HEK293 (cell line): ENCODE results near the gene CIRBP.

Experiments
- GFI1B ChIP-seq: fragments of 450-650 bp; formaldehyde crosslinking; IDR thresholded peaks from 2 replicates; pipeline ENCODE4 v1.5.1; 2016; ENCODE audit warnings: missing biosample characterization, missing genetic modification characterization
- KLF1 ChIP-seq: fragments of 450-650 bp; formaldehyde crosslinking; IDR thresholded peaks from 2 replicates; pipeline ENCODE4 v1.5.1; 2016; ENCODE audit warnings: missing biosample characterization, missing genetic modification characterization
- KLF8 ChIP-seq: fragments of 450-650 bp; formaldehyde crosslinking; IDR thresholded peaks from 2 replicates; pipeline ENCODE4 v1.5.1; 2016; ENCODE audit warnings: missing biosample characterization, missing genetic modification characterization
- SCRT2 ChIP-seq: fragments of 450-650 bp; formaldehyde crosslinking; IDR thresholded peaks from 2 replicates; pipeline ENCODE4 v1.5.1; 2016; ENCODE audit warnings: missing biosample characterization, missing genetic modification characterization
- SP3 ChIP-seq: fragments of 450-650 bp; formaldehyde crosslinking; IDR thresholded peaks from 2 replicates; pipeline ENCODE4 v1.5.1; 2016; ENCODE audit warnings: missing biosample characterization, missing genetic modification characterization
- SP7 ChIP-seq: fragments of 450-650 bp; formaldehyde crosslinking; IDR thresholded peaks from 2 replicates; pipeline ENCODE4 v1.5.1; 2016; ENCODE audit warnings: missing biosample characterization, missing genetic modification characterization
- TCF7L2 ChIP-seq: IDR thresholded peaks from 2 replicates; pipeline ENCODE4 v1.6.1; 2011; ENCODE audit warnings: low read depth, mild to moderate bottlenecking, inconsistent platforms, low read length, moderate library complexity, borderline replicate concordance
- YY2 ChIP-seq: fragments of 450-650 bp; formaldehyde crosslinking; IDR thresholded peaks from 2 replicates; pipeline ENCODE4 v1.5.1; 2016; ENCODE audit warnings: missing biosample characterization, missing genetic modification characterization
- ZBTB17 ChIP-seq: fragments of 450-650 bp; formaldehyde crosslinking; IDR thresholded peaks from 2 replicates; pipeline ENCODE4 v1.5.1; 2016; ENCODE audit warnings: missing biosample characterization, missing genetic modification characterization
- ZBTB20 ChIP-seq: fragments of 450-650 bp; formaldehyde crosslinking; IDR thresholded peaks from 2 replicates; pipeline ENCODE4 v1.5.1; 2016; ENCODE audit warnings: missing biosample characterization, missing genetic modification characterization
- ZFP37 ChIP-seq: fragments of 450-650 bp; formaldehyde crosslinking; IDR thresholded peaks from 2 replicates; pipeline ENCODE4 v1.5.1; 2016; ENCODE audit warnings: missing biosample characterization, missing genetic modification characterization
- ZNF23 ChIP-seq: fragments of 450-650 bp; formaldehyde crosslinking; IDR thresholded peaks from 2 replicates; pipeline ENCODE4 v1.5.1; 2016; ENCODE audit warnings: missing biosample characterization, missing genetic modification characterization, borderline replicate concordance
- ZNF24 ChIP-seq: fragments of 450-650 bp; formaldehyde crosslinking; IDR thresholded peaks from 2 replicates; pipeline ENCODE4 v1.5.1; 2016; ENCODE audit warnings: missing biosample characterization, missing genetic modification characterization
- ZNF510 ChIP-seq: fragments of 450-650 bp; formaldehyde crosslinking; IDR thresholded peaks from 2 replicates; pipeline ENCODE4 v1.5.1; 2018; ENCODE audit warnings: mild to moderate bottlenecking, missing genetic modification characterization, missing biosample characterization; ENCODE audit not compliant: insufficient replicate concordance
- ZNF561 ChIP-seq: fragments of 450-650 bp; IDR thresholded peaks from 2 replicates; pipeline ENCODE4 v1.5.1; 2018; ENCODE audit warnings: missing biosample characterization, missing genetic modification characterization, borderline replicate concordance
- ZNF629 ChIP-seq: fragments of 450-650 bp; formaldehyde crosslinking; IDR thresholded peaks from 2 replicates; pipeline ENCODE4 v1.5.1; 2017; ENCODE audit warnings: missing biosample characterization, missing genetic modification characterization
- TF ChIP-seq, protein P1 (sequence below): fragments of 450-650 bp; formaldehyde crosslinking; IDR thresholded peaks from 2 replicates; pipeline ENCODE4 v1.5.1; 2016; ENCODE audit warnings: missing biosample characterization, missing genetic modification characterization
- TF ChIP-seq, protein P2 (sequence below): fragments of 450-650 bp; formaldehyde crosslinking; IDR thresholded peaks from 2 replicates; pipeline ENCODE4 v1.5.1; 2016; ENCODE audit warnings: missing biosample characterization, missing genetic modification characterization
- TF ChIP-seq, protein P3 (sequence below): fragments of 450-650 bp; formaldehyde crosslinking; optimal IDR thresholded peaks from 2 replicates; pipeline ENCODE3; 2016; ENCODE audit warnings: missing biosample characterization, mild to moderate bottlenecking, missing genetic modification characterization
- TF ChIP-seq, protein P4 (sequence below): sonication (generic); formaldehyde crosslinking; IDR thresholded peaks from 2 replicates; pipeline ENCODE4 v1.8.1; 2022; ENCODE audit warnings: mild to moderate bottlenecking, moderate library complexity, missing genetic modification reagents
- TF ChIP-seq, protein P5 (sequence below): fragments of 450-650 bp; formaldehyde crosslinking; IDR thresholded peaks from 2 replicates; pipeline ENCODE4 v1.5.1; 2017; ENCODE audit warnings: missing biosample characterization, missing genetic modification characterization
- TF ChIP-seq, protein P6 (sequence below): fragments of 450-650 bp; formaldehyde crosslinking; IDR thresholded peaks from 2 replicates; pipeline ENCODE4 v1.5.1; 2016; ENCODE audit warnings: missing biosample characterization, missing genetic modification characterization
- TF ChIP-seq, protein P7 (sequence below): fragments of 450-650 bp; formaldehyde crosslinking; IDR thresholded peaks from 2 replicates; pipeline ENCODE4 v1.5.1; 2017; ENCODE audit warnings: missing biosample characterization, mild to moderate bottlenecking, missing genetic modification characterization, moderate library complexity

Gene CIRBP

DNA sequence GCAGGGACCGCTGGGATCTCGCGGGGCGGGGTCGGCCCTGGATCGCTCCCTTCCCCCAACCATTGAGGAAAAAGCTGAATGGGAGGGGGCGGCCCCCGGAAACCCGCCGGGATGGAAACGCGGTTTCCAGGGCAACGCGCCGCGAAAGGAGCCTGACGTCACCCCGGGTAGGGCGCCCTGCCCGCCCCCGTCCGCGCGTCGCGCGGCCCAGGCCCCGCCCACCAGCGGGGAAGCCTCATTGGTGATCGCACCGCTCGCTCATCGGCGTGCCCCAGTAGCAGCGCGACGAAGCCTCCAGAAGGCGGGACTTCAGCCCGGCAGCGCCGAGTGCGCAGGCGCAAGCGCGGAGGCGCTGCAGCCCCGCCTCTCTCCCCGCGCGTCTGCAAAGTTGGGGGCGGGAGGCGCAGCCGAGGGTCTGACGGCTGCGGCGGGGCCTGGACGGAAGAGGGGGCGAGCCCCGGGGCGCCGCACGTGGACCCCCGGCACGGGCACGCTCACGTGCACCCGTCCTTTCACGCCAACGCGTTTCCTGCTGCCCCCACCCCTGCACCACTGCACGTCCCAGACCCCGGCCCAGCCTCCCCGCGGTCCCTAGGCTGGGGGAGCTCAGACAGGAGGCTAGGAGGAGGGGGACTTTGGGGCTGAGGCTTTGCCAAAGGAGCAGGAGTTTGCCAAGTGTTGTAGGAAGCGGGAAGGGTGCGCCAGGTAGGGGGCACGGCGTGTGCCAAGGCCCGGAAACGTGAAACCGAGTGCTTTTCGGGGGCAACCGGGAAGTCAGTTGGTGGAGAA, 8.2 kb upstream of the CIRBP start (continued):
- TF ChIP-seq, protein P1, sequence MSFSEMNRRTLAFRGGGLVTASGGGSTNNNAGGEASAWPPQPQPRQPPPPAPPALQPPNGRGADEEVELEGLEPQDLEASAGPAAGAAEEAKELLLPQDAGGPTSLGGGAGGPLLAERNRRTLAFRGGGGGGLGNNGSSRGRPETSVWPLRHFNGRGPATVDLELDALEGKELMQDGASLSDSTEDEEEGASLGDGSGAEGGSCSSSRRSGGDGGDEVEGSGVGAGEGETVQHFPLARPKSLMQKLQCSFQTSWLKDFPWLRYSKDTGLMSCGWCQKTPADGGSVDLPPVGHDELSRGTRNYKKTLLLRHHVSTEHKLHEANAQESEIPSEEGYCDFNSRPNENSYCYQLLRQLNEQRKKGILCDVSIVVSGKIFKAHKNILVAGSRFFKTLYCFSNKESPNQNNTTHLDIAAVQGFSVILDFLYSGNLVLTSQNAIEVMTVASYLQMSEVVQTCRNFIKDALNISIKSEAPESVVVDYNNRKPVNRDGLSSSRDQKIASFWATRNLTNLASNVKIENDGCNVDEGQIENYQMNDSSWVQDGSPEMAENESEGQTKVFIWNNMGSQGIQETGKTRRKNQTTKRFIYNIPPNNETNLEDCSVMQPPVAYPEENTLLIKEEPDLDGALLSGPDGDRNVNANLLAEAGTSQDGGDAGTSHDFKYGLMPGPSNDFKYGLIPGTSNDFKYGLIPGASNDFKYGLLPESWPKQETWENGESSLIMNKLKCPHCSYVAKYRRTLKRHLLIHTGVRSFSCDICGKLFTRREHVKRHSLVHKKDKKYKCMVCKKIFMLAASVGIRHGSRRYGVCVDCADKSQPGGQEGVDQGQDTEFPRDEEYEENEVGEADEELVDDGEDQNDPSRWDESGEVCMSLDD: peak; percentile 76
- TF ChIP-seq KLF1 (no peak), ZNF24 (tag by site-specific recombination) (no peak), ZNF629 (tag by site-specific recombination) (peak; percentile 82), ZBTB17 (no peak), SP7 (peak; percentile 15), ZNF510 (tag by site-specific recombination) (no peak), YY2 (tag by site-specific recombination) (0 out of 2 replicates have a peak, but pooled peaks have one; percentile 19), SP3 (tag by site-specific recombination) (peak; percentile 95), ZNF561 (peak; percentile 85), ZFP37 (tag by site-specific recombination) (no peak), KLF8 (tag by site-specific recombination) (peak; percentile 62), ZBTB20 (tag by site-specific recombination) (peak; percentile 65), TCF7L2 (no peak), SCRT2 (tag by site-specific recombination) (no peak), ZNF23 (tag by site-specific recombination) (no peak), GFI1B (tag by site-specific recombination) (no peak)
- TF ChIP-seq, protein P2, sequence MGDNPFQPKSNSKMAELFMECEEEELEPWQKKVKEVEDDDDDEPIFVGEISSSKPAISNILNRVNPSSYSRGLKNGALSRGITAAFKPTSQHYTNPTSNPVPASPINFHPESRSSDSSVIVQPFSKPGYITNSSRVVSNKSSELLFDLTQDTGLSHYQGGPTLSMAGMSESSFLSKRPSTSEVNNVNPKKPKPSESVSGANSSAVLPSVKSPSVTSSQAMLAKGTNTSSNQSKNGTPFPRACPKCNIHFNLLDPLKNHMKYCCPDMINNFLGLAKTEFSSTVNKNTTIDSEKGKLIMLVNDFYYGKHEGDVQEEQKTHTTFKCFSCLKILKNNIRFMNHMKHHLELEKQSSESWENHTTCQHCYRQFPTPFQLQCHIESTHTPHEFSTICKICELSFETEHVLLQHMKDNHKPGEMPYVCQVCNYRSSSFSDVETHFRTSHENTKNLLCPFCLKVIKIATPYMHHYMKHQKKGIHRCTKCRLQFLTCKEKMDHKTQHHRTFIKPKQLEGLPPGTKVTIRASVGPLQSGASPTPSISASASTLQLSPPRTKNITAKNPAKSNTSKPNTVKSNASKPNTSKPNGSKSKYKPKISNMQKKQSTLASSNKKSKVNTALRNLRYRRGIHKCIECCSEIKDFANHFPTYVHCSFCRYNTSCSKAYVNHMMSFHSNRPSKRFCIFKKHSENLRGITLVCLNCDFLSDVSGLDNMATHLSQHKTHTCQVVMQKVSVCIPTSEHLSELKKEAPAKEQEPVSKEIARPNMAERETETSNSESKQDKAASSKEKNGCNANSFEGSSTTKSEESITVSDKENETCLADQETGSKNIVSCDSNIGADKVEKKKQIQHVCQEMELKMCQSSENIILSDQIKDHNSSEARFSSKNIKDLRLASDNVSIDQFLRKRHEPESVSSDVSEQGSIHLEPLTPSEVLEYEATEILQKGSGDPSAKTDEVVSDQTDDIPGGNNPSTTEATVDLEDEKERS (tag by site-specific recombination): no peak
- TF ChIP-seq, protein P3, sequence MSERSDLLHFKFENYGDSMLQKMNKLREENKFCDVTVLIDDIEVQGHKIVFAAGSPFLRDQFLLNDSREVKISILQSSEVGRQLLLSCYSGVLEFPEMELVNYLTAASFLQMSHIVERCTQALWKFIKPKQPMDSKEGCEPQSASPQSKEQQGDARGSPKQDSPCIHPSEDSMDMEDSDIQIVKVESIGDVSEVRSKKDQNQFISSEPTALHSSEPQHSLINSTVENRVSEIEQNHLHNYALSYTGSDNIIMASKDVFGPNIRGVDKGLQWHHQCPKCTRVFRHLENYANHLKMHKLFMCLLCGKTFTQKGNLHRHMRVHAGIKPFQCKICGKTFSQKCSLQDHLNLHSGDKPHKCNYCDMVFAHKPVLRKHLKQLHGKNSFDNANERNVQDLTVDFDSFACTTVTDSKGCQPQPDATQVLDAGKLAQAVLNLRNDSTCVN (tag by site-specific recombination): peak; percentile 95
- TF ChIP-seq, protein P4, sequence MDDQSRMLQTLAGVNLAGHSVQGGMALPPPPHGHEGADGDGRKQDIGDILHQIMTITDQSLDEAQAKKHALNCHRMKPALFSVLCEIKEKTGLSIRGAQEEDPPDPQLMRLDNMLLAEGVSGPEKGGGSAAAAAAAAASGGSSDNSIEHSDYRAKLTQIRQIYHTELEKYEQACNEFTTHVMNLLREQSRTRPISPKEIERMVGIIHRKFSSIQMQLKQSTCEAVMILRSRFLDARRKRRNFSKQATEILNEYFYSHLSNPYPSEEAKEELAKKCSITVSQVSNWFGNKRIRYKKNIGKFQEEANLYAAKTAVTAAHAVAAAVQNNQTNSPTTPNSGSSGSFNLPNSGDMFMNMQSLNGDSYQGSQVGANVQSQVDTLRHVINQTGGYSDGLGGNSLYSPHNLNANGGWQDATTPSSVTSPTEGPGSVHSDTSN (CRISPR knock-in tag): peak; percentile 98
- TF ChIP-seq, protein P5, sequence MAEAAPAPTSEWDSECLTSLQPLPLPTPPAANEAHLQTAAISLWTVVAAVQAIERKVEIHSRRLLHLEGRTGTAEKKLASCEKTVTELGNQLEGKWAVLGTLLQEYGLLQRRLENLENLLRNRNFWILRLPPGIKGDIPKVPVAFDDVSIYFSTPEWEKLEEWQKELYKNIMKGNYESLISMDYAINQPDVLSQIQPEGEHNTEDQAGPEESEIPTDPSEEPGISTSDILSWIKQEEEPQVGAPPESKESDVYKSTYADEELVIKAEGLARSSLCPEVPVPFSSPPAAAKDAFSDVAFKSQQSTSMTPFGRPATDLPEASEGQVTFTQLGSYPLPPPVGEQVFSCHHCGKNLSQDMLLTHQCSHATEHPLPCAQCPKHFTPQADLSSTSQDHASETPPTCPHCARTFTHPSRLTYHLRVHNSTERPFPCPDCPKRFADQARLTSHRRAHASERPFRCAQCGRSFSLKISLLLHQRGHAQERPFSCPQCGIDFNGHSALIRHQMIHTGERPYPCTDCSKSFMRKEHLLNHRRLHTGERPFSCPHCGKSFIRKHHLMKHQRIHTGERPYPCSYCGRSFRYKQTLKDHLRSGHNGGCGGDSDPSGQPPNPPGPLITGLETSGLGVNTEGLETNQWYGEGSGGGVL (tag by site-specific recombination): peak; percentile 87
- TF ChIP-seq, protein P6, sequence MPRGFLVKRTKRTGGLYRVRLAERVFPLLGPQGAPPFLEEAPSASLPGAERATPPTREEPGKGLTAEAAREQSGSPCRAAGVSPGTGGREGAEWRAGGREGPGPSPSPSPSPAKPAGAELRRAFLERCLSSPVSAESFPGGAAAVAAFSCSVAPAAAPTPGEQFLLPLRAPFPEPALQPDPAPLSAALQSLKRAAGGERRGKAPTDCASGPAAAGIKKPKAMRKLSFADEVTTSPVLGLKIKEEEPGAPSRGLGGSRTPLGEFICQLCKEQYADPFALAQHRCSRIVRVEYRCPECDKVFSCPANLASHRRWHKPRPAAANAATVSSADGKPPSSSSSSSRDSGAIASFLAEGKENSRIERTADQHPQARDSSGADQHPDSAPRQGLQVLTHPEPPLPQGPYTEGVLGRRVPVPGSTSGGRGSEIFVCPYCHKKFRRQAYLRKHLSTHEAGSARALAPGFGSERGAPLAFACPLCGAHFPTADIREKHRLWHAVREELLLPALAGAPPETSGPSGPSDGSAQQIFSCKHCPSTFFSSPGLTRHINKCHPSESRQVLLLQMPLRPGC (tag by site-specific recombination): 0 out of 2 replicates have a peak, but pooled peaks have one; percentile 22
- TF ChIP-seq, protein P7, sequence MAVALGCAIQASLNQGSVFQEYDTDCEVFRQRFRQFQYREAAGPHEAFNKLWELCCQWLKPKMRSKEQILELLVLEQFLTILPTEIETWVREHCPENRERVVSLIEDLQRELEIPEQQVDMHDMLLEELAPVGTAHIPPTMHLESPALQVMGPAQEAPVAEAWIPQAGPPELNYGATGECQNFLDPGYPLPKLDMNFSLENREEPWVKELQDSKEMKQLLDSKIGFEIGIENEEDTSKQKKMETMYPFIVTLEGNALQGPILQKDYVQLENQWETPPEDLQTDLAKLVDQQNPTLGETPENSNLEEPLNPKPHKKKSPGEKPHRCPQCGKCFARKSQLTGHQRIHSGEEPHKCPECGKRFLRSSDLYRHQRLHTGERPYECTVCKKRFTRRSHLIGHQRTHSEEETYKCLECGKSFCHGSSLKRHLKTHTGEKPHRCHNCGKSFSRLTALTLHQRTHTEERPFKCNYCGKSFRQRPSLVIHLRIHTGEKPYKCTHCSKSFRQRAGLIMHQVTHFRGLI (tag by site-specific recombination): no peak; the same call in 1 of the 2 replicates
